ENCODE results near the gene PKHD1. TPM values are rescaled to one million over a fixed set of nuclear protein-coding genes. Genes with fewer than 3 reads are reported as not detected.

Gene PKHD1, protein sequence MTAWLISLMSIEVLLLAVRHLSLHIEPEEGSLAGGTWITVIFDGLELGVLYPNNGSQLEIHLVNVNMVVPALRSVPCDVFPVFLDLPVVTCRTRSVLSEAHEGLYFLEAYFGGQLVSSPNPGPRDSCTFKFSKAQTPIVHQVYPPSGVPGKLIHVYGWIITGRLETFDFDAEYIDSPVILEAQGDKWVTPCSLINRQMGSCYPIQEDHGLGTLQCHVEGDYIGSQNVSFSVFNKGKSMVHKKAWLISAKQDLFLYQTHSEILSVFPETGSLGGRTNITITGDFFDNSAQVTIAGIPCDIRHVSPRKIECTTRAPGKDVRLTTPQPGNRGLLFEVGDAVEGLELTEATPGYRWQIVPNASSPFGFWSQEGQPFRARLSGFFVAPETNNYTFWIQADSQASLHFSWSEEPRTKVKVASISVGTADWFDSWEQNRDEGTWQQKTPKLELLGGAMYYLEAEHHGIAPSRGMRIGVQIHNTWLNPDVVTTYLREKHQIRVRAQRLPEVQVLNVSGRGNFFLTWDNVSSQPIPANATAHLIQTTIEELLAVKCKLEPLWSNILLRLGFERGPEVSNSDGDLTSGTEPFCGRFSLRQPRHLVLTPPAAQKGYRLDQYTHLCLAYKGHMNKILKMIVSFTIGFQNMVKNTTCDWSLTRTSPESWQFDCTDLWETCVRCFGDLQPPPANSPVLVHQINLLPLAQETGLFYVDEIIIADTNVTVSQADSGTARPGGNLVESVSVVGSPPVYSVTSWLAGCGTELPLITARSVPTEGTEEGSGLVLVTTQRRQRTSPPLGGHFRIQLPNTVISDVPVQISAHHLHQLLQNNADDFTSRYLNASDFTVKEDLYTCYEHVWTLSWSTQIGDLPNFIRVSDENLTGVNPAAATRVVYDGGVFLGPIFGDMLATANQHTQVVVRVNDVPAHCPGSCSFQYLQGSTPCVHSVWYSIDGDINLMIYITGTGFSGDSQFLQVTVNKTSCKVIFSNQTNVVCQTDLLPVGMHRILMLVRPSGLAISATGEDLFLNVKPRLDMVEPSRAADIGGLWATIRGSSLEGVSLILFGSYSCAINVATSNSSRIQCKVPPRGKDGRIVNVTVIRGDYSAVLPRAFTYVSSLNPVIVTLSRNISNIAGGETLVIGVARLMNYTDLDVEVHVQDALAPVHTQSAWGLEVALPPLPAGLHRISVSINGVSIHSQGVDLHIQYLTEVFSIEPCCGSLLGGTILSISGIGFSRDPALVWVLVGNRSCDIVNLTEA (N-terminal part only)
- under 1 TPM in 1 of 4 donors, not detected in 3; 0.12 TPM for total RNA-seq

DNA sequence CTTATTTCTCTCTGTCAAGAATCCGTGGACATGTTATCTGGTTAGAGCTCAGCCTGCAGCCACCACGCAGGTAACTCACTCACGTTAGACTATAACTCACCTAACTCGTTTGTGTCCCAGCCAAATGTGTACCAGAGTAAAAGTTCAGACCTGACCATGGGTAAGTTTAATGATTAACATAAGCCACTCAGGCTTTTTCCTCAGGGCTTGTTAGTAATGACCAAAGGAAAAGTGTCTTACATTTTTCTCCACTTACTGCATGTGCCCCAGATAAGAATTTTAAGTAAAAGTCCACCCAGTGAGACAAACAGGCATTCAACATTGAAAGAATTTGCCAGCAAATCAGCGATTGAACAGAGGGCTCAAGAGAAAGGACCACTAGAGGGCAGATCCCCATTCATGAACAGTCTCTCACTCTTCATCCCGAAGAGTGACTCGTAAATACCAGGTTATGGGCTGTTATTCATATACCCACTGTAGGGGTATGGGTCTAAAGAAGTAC is at the start of gene PKHD1:
Gene PKHD1 (minus strand): TSS at position 116 of the 502 bp plus-strand sequence. CDS start 2,680 bp downstream, outside the sequence.
- no peak for DNase-seq (ENCODE audit: low spot score)
- TF ChIP-seq, protein P1, sequence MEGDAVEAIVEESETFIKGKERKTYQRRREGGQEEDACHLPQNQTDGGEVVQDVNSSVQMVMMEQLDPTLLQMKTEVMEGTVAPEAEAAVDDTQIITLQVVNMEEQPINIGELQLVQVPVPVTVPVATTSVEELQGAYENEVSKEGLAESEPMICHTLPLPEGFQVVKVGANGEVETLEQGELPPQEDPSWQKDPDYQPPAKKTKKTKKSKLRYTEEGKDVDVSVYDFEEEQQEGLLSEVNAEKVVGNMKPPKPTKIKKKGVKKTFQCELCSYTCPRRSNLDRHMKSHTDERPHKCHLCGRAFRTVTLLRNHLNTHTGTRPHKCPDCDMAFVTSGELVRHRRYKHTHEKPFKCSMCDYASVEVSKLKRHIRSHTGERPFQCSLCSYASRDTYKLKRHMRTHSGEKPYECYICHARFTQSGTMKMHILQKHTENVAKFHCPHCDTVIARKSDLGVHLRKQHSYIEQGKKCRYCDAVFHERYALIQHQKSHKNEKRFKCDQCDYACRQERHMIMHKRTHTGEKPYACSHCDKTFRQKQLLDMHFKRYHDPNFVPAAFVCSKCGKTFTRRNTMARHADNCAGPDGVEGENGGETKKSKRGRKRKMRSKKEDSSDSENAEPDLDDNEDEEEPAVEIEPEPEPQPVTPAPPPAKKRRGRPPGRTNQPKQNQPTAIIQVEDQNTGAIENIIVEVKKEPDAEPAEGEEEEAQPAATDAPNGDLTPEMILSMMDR (IDR thresholded peaks at IDR 0.05), result no peak
- ATAC-seq (ENCODE audit: low FRiP score), result no peak

DNA sequence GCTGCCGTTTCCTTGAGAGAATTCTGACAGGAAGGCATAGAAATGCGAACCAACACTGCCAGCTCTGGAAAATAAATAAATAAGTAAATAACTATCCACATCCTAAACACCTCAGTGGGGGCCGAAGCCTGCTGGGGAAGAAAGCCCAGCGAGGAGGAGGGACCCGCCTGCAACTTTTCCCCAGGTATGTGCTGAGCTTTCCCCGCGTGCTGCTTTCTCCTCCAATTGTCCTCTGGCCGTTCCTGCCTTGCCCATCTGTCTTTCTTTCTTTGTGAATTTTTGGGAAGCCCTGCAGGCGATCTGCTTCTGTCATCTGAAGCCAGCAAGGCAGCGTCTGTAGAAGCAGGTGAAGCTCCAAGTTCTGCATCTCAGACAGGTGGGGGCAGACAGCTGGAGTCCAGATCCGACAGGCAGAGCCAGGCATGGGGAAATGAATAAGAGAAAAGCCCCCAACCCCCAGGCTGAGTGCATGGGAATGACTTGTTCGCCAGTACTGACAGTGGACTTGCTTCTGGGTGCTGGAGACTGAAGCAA is 49.6 kb upstream of the PKHD1 start:
- no peak for ATAC-seq (ENCODE audit: low FRiP score)
- no peak for DNase-seq (ENCODE audit: low spot score)
- TF ChIP-seq, protein P1 (IDR thresholded peaks at IDR 0.05), result no peak

DNA sequence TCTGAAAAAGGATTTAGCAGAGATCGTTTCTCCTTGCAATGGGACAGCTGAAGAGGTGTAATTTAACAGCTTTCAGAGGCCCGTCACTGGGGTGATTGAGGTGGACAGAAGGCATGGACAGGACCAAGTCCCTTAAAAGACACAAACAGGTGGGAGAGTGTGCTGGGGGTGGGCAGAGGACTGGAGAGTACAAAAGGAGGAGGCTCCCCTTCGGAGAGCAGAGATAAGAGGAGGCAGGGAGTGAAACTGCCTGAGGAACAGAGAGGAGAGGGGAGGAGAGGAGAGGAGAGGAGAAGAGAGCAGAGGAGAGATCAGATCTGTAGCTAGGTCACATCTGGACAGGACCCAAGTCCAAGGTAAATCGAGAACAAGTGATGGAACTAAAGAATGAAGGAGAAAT is 48.6 kb upstream of the PKHD1 start:
- TF ChIP-seq, protein P1 (IDR thresholded peaks at IDR 0.05), result no peak
- no peak for DNase-seq (ENCODE audit: low spot score)
- no peak for ATAC-seq (ENCODE audit: low FRiP score)

DNA sequence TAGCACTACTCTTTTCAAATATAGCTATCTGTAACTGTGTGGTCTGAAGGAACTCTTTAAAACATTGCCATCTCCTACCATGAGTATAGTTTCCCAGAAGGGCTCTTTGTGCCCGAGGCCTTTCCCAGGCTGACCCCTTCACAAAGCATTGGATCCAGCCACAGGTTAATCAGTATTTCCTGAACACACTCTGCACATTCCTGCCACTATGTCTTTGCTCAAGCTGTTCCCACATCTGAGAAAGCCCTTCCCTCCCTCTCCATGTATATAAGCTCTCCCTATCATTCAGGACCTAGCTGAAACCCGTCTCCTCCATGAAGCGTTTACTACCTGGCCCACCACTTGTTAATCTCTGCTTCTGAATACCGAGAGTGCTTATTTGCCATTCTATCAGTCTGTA is 47.8 kb upstream of the PKHD1 start:
- no peak for DNase-seq (ENCODE audit: low spot score)
- ATAC-seq (ENCODE audit: low FRiP score), result no peak
- TF ChIP-seq, protein P1 (IDR thresholded peaks at IDR 0.05), result no peak

DNA sequence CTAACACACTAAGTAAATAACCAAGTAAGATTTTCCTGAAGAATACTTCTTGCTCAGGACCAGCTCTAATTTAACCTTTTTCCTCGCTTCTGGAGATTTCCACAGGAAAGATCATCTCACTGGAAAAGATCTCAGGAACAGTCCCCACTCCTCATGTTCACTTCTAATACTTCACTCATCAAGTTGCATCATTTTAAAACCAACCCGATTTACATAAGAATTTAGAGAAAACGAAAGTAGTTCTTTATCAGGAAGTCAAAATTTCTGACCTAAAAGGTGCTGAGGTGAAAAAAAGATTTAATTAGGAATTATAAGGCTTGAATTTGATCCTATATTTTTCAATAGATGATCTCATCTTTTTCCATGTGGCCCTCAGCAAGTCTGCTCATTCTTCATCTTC is 46.6 kb upstream of the PKHD1 start:
- DNase-seq (ENCODE audit: low spot score), result no peak
- no peak for ATAC-seq (ENCODE audit: low FRiP score)
- TF ChIP-seq, protein P1 (IDR thresholded peaks at IDR 0.05), result no peak

DNA sequence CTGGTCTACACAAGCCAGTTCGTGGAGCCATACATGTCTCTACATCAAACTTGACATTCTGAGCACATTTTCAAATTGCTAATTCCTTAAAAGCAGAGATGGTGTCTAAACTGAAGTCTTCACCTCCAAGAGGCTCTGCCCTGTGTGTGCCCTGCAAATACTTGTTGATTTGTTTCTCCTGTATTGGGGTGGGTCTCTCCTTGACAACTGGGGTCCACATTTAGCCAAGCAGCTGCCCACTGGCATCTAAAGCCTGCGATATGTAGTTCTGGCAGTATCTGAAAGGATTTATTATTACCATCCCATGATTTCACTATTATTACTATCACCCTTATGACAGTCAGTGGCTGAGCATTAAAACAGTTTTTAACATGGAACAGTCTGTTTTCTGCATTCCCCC is 45.9 kb upstream of the PKHD1 start:
- TF ChIP-seq, protein P1 (IDR thresholded peaks at IDR 0.05), result no peak
- DNase-seq (ENCODE audit: low spot score) (no peak), ATAC-seq (ENCODE audit: low FRiP score) (no peak)

All from omental fat pad (tissue), 4 donors.